Activated T-cell treated with anti-CD3 and anti-CD28 coated beads for 1 hour (primary cell): Measurements from ENCODE around the gene AFF3.

Experiments used
- DNase-seq: peaks from one replicate; pipeline ENCODE4 v3.0.0-alpha.2; 2020; ENCODE audit warnings: low read depth

Gene AFF3

DNA sequence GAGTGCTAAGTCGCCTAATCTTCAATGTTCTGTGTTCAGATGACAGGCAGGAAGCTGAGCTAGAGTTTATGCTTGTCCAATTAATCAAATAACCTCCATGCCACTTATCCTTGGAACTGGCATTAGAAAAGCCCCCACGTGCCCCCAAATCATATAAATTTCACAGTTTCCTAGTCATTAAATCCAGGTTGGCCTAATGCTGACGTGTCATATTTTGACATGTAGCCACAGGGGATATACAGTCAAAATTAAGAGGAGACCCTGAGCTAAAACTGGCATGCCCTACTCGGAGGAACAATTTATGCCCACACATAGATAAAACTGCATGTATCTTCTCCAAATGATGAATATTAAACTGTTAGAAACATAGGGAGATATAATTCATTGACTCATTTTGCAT lies 101.0 kb downstream of the AFF3 start:
- no peak for DNase-seq

DNA sequence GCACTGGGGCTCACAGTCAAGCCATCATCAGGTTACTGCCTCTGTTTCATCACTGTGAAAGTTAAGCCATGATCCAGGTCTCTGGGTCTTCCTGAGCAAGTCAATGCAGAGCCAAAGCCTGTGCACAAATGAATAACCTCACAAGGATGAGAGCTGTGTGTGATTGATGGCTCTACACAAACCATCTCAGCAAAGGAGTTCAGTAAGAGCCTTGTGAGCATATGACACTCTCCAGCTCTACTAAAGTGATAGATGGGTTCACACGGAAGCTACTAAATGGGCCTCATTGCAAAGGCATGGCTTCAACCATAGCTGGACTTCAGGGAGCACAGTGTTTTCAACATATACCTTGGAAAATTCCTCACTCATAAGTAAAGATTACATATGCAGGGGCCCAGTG lies 101.5 kb downstream of the AFF3 start:
- DNase-seq, result no peak

DNA sequence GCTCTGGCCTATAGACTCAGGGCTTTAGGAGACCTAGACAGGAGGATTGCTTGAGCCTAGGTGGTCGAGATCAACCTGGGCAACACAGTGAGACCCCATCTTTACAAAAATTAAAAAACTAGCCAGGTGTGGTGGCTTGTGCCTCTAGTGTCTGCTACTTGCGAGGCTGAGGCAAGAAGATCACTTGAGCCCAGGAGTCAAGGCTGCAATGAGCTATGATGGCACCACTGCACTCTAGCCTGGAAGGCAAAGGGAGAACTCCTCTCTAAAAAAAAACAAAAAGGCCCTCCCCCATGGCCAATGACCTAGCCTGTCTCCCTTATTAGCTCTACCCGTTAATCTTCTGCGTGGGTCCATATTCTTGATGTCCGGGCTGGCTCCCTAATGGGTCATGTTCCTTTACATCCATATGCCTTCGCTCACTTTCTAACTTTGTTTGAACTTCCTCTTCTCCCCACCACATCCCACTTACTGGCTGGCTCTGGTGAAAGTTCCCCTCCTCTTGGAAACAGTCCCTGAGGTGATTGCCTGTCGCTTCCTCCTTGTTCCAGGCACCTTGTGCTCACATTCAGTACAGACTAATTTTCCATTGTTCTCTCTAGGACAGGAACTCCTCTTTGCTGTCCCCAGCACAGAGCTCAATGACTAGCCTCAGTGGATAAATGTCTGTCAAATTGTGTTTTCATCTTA lies 103.0 kb downstream of the AFF3 start:
- DNase-seq, result no peak

DNA sequence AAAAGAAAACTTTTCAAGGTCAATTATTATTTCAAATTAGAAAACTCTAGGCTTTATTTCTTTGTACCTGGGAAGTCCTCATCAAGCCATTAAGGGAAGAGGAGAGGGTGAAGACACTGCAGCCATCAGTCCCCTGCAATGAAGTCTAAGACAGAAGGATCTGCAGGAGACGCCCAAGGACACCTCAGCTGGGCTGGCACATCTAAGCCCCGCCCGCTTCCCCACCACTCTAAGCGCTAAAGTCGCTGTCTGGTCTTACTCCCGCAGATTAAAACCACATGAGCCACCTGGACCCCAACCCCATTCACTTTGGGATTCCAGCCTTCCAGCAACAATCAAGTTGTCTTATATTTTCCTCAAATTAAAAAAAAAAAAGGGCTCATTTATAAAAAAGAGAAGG lies 104.4 kb downstream of the AFF3 start:
- DNase-seq, result no peak

DNA sequence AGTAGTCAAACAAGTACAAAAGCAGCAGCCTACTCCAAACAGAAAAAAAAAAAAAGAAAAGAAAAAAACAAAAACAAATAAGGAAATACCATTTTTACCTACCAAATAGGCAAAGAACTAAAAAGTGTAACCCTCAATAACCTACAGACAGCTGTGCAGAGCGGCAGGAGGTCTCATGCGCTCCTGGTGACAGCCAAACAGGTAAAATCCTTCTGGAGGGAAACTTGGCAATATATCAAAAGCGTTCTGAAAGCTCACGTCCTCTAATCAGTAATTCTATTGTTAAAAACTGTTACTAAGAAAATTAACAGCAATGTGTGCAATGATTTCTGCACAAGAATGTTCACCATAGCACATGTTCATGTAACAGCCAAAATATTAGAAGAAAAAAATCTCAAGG lies 105.6 kb downstream of the AFF3 start:
- no peak for DNase-seq

DNA sequence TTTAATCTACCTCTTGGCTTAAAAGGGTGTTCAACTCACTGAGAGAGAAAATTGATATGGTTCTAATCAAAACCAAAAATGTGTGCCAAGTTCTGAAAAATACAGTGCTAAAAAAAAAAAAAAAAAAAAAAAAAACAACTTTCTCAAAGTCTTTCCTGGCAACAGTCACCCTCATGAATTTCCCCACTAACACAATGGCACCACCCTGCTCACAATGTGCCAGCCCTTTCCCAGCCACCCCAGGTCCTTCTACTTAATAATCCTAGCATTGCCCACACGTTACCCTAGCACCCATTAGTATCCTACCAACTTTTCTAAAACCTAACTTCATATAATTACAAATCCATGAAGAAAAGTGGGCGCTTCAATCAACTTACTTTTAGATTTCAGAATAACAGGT lies 106.4 kb downstream of the AFF3 start:
- no peak for DNase-seq

DNA sequence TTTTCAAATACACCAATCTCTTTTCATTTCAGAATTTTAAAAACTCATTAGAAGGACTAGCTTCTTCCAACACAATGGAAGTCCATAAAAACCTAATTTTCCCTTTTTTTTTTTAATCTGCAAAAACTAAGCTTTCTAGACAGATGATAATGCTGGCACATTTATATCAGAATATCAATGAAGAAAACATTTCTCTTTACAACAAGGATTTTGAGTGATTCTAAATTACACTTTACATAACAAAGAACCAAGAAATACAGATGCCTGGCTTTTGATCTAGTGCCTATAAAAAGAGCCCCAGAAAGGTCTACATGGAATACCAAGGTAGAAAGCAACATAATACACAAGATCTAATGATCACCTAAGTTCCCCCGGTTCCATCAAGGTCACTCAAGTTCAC lies 108.0 kb downstream of the AFF3 start:
- DNase-seq, result no peak

DNA sequence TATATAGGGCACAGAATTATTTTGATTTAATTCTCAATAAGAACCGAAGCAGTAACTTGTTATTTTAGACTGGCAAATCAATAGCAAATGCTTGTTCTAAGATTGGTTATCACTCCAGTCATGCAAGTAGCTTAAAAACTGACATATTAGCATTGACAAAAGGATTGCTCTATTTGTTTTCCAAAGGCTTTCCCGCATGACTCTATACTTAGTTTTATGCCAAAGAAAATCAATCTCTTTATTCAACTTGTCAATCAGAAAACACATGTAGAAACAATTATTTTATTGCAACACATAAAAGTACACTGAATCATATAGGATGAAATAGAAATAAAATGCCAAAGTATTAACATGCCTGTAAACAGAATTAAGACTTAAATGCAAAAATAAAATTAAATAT lies 108.4 kb downstream of the AFF3 start:
- DNase-seq, result no peak

DNA sequence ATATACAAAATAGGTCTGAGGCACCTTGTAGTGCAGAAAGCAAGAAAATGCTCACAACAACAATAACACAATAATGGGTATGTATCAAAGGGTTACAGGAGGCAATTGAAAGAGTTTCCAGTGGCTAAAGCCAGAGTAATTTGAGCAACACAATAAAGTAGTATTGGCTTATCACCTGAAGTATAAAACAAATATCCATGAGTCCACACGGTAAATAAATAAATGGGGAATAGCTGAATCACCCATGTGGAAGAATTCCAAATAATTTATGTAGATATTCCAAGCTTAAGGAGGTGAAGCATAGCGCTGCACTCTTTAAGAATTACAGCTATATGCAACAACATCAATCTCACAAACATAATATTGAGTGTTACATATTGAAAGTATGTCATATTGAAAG lies 110.8 kb downstream of the AFF3 start:
- no peak for DNase-seq

DNA sequence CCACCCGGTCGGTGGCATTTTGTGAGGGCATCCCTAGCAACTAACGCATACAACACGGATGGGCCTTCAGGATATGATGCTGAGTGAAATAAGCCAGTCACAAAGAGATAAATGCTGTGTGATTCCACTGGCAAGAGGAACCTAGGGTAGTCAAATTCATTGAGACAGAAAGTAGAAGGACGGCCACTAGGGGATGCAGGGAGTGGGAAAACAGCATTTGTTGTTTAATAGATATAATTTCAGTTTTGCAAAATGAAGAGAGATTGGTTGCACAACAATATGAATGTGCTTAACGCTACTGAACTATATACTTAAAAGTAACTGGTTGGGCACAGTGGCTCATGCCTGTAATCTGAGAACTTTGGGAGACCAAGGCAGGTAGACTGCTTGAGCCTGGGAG lies 112.9 kb downstream of the AFF3 start:
- DNase-seq, result no peak

DNA sequence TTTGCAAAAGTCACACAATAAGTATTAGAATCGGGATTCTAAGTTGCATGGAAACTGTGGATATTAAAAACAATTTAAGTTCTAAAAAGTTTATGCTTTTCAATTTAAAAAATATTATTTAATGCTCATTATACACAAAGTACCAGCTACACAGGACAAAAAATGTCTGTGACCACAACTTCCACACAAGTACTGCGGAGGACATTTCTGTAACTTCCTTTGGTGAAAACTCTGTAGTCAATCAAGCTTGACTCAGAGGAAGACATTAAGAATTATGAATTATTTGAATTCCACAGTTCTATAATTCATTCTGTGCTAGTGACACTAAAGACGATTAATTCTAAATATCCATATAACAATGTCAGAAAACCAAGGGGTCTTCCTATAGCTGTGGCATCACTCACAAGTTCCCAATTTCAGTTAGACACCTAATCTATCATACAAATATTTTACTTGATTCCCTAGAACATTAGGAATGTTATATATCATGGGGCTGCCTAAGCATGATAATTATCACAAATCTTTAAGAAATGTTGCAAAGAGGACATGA lies 120.5 kb downstream of the AFF3 start:
- DNase-seq, result no peak

DNA sequence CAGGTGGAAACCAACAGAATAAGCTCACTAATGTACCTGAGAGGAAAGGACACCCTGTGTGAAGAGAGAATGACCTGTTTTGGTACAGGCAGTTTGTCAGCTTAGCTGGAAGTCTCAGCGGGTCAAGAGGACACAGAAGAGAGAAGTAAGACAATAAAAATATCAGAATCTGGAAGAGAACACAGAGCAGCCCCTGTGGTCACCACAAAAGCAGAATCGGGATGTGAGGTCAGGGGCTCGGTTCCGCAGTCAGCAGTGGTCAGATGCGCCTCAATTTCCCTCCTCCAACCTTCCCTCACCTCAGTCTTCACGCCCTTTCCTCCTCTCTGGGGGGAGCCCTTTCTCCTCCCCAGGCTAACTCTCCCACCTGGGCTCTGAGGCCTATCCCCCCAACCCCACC lies 122.9 kb downstream of the AFF3 start:
- DNase-seq, result no peak

DNA sequence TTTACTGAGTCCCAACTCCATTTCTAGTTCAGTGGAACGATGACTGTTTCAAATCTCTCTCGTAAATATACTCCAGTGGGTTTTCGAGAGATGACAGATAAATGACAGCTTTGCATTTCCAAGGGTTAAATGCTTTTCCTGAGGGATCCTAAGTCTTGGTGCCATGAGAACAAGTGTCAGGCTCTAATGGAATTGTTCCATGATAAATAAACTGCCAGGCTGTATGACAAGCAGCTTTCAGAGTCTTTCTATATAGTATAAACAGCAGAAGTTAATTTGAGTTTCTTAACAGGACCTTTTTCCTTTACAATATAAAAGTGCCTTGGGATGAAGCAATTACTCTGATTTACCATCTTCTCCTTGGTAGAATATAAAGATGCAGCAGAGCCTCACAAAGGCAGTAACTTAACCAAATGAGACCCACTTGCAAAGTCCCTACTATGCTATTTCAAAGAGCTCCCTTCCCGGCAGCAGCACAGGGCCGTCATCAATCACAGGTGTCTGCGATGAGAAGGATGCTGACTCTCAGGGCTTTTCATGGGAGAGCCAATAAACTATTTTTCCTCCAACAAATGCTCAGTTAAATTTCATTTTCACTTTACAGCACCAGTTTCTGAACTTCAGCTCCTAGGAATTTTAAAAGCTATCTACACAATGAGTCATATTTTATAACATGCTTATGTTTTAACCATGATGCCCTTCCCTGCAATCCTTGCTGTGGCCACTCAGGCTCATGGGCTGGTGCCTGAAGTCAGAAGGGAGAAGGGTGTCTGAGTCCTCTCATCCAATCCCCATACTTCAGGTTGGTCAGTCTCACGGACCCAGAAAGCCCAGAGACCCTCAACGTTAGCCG lies 123.8 kb downstream of the AFF3 start:
- DNase-seq, result no peak

DNA sequence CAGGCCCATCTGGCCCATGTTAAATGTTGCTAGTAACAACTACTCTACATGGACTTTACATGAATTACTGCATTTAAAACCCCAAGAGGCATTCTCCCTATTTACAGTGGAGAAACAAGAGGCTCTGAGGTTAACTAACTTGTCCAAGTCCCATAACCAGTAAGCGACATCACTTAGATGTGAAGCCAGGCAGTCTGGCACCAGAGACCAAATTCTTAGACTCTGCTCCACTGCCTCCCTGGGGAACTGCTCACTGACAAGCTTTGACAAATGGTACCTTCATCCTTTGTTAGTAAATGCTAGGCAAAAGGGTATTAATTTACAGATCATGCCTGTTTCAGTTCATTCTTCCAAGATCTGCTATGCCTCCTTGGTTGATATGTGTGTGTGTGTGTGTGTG lies 124.8 kb downstream of the AFF3 start:
- no peak for DNase-seq

DNA sequence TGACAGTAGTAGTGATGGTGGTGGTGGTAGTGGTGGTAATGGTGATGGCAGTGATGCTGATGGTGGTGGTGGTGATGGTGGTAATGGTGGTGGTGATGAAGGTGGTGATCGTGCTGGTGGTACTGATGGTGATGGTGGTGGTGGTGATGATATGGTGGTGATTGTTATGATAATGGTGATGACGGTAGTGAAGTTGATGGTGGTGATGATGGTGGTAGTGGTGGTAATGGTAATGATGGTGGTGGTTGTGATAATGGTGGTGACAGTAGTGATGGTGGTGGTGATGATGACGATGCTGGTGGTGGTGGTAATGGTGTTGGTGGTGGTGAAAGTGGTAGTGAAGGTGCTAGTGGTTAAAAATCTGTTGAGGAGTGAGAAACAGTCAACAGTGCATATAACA lies 125.6 kb downstream of the AFF3 start:
- DNase-seq, result no peak

DNA sequence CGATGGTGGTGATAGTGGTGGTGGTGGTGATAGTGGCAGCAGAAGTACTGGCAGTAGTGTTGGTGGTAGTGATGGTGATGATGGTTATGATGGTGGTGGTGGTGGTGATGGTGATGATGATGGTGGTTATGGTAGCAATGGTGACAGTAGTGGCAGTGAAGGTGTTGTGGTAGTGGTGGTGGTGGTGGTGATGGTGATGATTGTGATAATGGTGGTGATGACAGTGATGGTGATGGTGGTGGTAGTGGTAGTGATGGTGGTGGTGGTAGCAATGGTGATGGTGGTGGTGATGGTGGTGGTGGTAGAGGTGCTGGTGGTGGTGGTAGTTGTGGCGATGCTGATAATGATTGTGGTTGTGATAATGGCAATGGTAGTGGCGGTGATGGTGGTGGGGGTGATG lies 126.5 kb downstream of the AFF3 start:
- no peak for DNase-seq

DNA sequence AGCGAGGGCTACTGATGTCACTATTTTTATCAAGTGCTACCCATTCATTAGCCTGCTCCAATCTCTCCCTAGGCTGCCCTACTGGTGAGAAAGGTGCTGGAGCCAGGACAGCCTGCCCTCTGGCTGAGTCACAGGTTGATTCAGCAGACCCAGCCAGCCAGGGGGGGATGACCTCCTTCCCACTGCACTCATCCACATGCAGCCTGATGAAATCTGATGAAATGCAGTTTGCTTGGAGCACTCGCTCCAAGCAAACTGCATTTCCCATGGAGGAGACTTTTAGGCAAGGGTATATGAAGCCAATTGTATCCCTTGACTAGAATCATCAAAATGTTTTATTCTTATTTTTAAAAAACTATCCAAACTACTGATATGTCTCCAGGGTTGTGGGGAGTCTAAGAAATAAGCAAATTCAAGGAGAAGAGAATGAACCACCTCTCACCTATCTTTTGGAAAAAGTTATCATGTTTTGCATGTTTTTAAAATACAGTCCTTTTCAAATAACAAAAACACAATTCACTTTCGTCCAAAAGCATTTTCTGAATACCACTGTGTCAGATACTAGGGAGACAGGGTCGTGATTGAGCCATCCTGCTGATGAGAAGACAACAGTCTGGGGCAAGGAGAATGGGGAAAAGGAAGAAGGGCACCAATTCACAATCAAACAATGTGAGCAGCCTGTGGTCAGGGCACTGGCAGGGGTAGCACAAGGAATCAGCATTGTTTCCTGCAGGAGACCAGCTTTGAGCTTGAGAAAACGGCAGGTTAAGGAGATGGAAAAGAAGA lies 128.3 kb downstream of the AFF3 start:
- no peak for DNase-seq

DNA sequence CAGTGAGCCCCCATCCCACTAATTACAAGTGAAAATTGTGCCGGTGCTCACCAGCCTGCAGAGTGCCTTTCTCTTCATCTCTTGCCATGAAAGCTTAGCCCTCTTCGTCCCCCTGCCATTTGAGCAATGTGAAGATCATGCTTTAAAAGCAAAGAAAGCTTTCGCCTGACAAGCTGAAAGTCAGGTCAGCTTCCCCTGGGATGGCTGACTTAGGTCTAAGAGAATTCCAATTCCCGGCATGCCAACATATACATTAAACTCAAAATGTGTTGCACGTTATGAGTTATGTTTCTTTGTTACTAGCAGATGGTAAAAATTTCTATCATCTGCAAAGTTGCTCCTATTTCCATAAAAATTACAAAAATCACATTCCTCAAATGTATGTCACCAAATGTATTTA lies 129.8 kb downstream of the AFF3 start:
- DNase-seq, result no peak

DNA sequence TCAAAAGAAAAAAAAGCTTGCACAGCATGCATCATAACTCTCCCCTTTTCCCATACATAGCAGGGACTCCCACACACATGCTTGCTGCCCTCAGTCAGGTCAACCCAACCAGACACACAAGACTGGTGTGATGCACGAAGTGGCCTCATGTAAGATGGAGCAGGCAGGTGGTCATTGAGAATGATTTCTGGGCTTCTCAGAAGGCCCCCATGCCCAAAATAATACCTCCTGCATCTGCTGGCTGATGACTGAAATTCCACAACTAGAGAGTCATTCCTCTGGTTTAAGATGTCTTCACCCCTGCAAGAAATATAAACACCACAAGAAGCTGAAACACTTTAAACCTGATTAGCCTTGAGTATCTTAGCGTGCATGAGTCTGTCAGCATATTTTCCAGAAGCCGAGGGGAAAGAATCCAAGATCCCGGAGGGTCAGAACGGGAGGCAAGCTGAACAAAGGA lies 131.1 kb downstream of the AFF3 start:
- no peak for DNase-seq

DNA sequence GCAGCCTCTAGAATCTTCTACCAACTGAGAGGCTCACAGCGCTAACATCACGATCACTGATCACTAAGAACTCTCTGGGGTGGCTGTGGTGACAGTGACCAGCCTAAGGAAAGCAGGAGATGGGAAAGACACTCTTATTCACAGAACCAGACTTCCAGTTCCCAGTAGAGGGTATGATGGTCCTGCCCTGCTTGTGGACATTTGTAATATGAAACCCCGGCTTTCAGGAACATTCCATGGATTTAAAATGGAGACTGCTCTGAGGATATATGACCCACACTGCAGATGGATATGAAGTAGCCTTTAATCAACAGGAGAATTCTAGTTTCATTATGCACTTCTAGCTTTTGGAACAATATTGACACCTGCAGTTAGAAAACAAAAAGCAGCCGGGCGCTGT lies 131.8 kb downstream of the AFF3 start:
- no peak for DNase-seq

DNA sequence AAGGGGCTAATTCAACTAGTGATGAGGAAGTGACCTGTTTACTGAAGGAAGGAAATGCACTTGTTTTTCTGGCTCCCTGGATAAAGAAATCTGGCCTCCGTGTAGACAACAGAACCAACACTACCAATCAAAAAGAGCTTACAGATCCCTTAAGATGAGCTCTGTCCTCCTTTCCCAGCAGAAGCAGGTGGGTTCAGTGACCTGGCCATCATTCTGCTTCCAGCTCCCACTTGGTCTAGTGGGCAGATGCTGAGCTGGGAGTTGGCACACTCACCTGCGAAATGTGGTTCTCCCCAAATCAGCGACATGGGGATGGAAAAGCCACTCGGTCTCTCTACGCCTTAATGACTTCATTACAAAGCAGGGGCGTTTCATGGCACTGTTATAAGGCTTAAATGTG lies 132.6 kb downstream of the AFF3 start:
- DNase-seq, result no peak

DNA sequence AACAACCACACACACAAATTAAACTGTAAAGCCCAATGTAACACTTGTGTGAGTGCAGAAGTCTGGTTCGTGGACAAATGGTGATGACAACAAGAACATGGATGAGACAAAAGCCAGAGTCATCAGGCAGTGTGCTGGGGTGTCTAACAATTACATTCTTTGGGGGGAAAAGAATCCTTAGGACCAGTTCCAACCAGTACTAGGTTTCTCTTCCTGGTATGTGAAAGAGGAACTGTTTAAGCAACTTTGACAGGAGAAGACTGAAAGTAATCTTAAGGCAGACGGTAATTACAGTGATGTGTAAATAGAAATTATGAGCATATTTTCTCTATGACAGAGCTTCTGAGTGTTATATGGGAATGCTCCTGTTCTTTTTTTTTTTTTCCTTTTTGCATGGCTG lies 133.4 kb downstream of the AFF3 start:
- DNase-seq, result no peak

DNA sequence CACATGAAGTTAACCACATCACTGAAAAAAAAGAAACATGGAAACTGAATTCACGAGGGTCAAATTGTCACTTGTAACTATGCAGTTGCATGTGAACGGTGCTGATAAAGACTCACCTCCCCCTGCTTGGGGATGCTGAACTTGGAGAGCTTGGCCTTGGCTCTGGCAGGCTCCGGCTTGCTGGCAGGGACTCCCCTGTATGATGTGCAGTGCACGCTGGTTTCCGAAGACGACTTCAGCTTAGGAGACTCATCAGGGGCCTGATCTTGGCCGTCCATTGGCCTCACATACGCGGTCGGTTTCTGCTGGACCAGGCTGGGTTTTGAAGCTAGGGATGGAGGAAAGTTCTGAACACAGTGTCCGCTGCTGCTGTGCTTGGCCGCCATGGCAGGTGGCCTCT lies 135.9 kb downstream of the AFF3 start:
- no peak for DNase-seq
